HCT116 (cell line): ENCODE results near the gene SGIP1. TPM values are rescaled to one million over a fixed set of nuclear protein-coding genes. Genes with fewer than 3 reads are reported as not detected.

Experiments
- ATAC-seq: fragments of 200-7000 bp; cut with Tn5 transposase; 2 replicates; pipeline ENCODE4 v1.9.1; 2020; ENCODE audit warnings: mild to moderate bottlenecking, moderate library complexity
- BruUV-seq: library from RNA; stranded (reverse); fragments of 400-500 nt; replicated peaks from 2 replicates; lab custom pipeline; 2021; lab: Mats Ljungman, UMichigan
- CTCF ChIA-PET: fragments of 300-600 bp; sonication (Branson Sonifier 250); formaldehyde crosslinking; loops from one replicate; lab custom pipeline; 2021; ENCODE audit warnings: antibody characterized with exemption; lab: Charles Lee
- POLR2A ChIA-PET: fragments of 300-600, 350-600 bp; sonication (Branson Sonifier 250); formaldehyde crosslinking; loops from one replicate; lab custom pipeline; 2021; ENCODE audit warnings: antibody characterized with exemption; lab: Charles Lee
- RAD21 ChIA-PET, 2 experiments: fragments of 300-600 bp; sonication (Branson Sonifier 250); formaldehyde crosslinking; loops; one replicate each; lab custom pipeline; 2023; ENCODE audit warnings: low total read pairs in 2 of 2; ENCODE audit not compliant: uncharacterized antibody in 2 of 2, unreplicated experiment in 2 of 2, low non-redundant PET in 1 of 2; lab: Charles Lee
- DNase-seq: peaks from one replicate; pipeline ENCODE4 v3.0.0-alpha.2; 2010; ENCODE audit warnings: low read depth, low spot score
- H2AFZ ChIP-seq: fragments of 200-600 bp; shearing (Covaris generic), sonication (generic); 2 replicates; pipeline ENCODE4 v1.6.1; 2017; ENCODE audit warnings: low read depth, mixed run types, mixed read lengths, antibody characterized with exemption, low read length; ENCODE audit not compliant: poor library complexity, severe bottlenecking
- H3K27ac ChIP-seq: 2 replicates; pipeline ENCODE4 v1.5.1; 2012; ENCODE audit warnings: low read depth, low read length
- H3K27me3 ChIP-seq: fragments of 200-600 bp; sonication (generic); 2 replicates; pipeline ENCODE4 v1.6.1; 2016; ENCODE audit warnings: mixed run types, low read length, mixed read lengths; ENCODE audit not compliant: insufficient read depth
- H3K36me3 ChIP-seq, 2 experiments: fragments of 200-500 bp in 1 of 2; fragments of 200-600 bp in 1 of 2; sonication (Bioruptor generic) in 1 of 2; sonication (generic) in 1 of 2; 2 replicates each; pipeline versions ENCODE4 v1.5.1 to v1.6.1; 2014 to 2016; ENCODE audit warnings: low read length in 2 of 2, inconsistent platforms in 1 of 2, mixed read lengths in 1 of 2, mixed run types in 1 of 2; ENCODE audit not compliant: insufficient read depth in 2 of 2, control insufficient read depth in 1 of 2
- H3K4me1 ChIP-seq, 2 experiments: fragments of 200-600 bp in 1 of 2; sonication (generic) in 1 of 2; 2 replicates each; pipeline versions ENCODE4 v1.5.1 to v1.6.1; 2012 to 2017; ENCODE audit warnings: low read length in 2 of 2, inconsistent platforms in 1 of 2, mild to moderate bottlenecking in 1 of 2, mixed read lengths in 1 of 2, mixed run types in 1 of 2, moderate library complexity in 1 of 2; ENCODE audit not compliant: insufficient read depth in 2 of 2, control insufficient read depth in 1 of 2
- H3K4me2 ChIP-seq: fragments of 200-600 bp; sonication (generic); 2 replicates; pipeline ENCODE4 v1.6.1; 2017; ENCODE audit warnings: mixed run types, low read length, mixed read lengths
- H3K4me3 ChIP-seq, 2 experiments: fragments of 200-600 bp in 1 of 2; sonication (generic) in 1 of 2; replicated peaks in 1 of 2; 2 replicates each; pipeline ENCODE4 v1.5.1; 2011 to 2016; ENCODE audit warnings: low read length in 2 of 2, control low read depth in 1 of 2, low read depth in 1 of 2, mild to moderate bottlenecking in 1 of 2, mixed read lengths in 1 of 2, mixed run types in 1 of 2
- H3K79me2 ChIP-seq: fragments of 200-600 bp; sonication (generic); 2 replicates; pipeline ENCODE4 v1.6.1; 2017; ENCODE audit warnings: mild to moderate bottlenecking, mixed run types, low read length, moderate library complexity, mixed read lengths; ENCODE audit not compliant: insufficient read depth
- H3K9ac ChIP-seq: fragments of 200-600 bp; sonication (generic); 2 replicates; pipeline ENCODE4 v1.6.1; 2016; ENCODE audit warnings: low read length, mixed read lengths
- H3K9me2 ChIP-seq: fragments of 200-600 bp; sonication (generic), shearing (Covaris generic); 2 replicates; pipeline ENCODE4 v1.6.1; 2017; ENCODE audit warnings: mixed run types, mild to moderate bottlenecking, moderate library complexity; ENCODE audit not compliant: insufficient read depth
- H3K9me3 ChIP-seq, 2 experiments: fragments of 200-500 bp in 1 of 2; fragments of 200-600 bp in 1 of 2; sonication (Bioruptor generic) in 1 of 2; sonication (generic) in 1 of 2; 2 replicates each; pipeline ENCODE4 v1.6.1; 2014 to 2017; ENCODE audit warnings: low read length in 2 of 2, mixed read lengths in 2 of 2, inconsistent platforms in 1 of 2, low read depth in 1 of 2, mild to moderate bottlenecking in 1 of 2, mixed run types in 1 of 2, moderate library complexity in 1 of 2; ENCODE audit not compliant: control insufficient read depth in 1 of 2, insufficient read depth in 1 of 2
- H4K20me1 ChIP-seq: fragments of 200-600 bp; sonication (generic), shearing (Covaris generic); 2 replicates; pipeline ENCODE4 v1.6.1; 2017; ENCODE audit warnings: mixed run types, mild to moderate bottlenecking, moderate library complexity; ENCODE audit not compliant: insufficient read depth
- CBX3 ChIP-seq: IDR thresholded peaks from 2 replicates; pipeline ENCODE4 v1.6.1; 2012; ENCODE audit warnings: low read depth
- JUND ChIP-seq: IDR thresholded peaks from 2 replicates; pipeline ENCODE4 v1.6.1; 2012
- POLR2A ChIP-seq: IDR thresholded peaks from 2 replicates; pipeline ENCODE4 v1.7.0; 2011; ENCODE audit warnings: borderline replicate concordance; ENCODE audit not compliant: insufficient read depth, insufficient read length; ENCODE audit errors: extremely low read depth
- RAD21 ChIP-seq: IDR thresholded peaks from 2 replicates; pipeline ENCODE4 v1.6.1; 2012; ENCODE audit warnings: low read depth, mild to moderate bottlenecking
- ZFX ChIP-seq: fragments of 450-650 bp; IDR thresholded peaks from 2 replicates; pipeline ENCODE4 v1.6.1; 2017
- intact Hi-C: fragments of 100-400 bp; cut with micrococcal nuclease; formaldehyde crosslinking; loops from 2 replicates; pipeline ENCODE4 v1.10.0; 2022
- total RNA-seq: library from RNA; stranded (reverse); gene quantifications from one replicate; pipeline ENCODE4 v1.2.1, GENCODE V29; 2021; ENCODE audit not compliant: unreplicated experiment
- TF ChIP-seq, protein P1 (sequence below): IDR thresholded peaks from 2 replicates; pipeline ENCODE4 v1.6.1; 2012; ENCODE audit warnings: low read depth

The SGIP1 gene
- total RNA-seq, 1 experiment from 2014 or later: 0.15 TPM

DNA sequence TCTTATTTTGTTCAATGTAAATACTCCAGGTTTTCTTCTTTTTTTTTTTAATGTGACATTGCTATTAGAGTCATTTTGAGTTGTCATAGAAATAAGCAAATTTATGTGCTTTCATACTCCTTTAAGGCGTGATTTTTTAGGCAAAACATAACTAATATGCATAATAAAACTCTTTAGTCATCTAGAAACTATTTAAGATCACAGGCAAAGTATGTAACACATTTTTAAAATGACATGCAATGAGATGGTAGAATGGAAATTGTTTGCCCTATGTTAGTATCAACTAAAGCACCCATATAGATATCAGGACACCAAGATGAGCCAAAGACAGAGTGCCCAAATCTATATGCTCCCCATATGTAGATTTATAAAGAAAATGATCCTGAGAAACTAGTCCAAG is 41.5 kb upstream of the SGIP1 start (continued):
- no peak for TF ChIP-seq ZFX
- no peak for TF ChIP-seq JUND
- TF ChIP-seq RAD21: no peak
- no peak for TF ChIP-seq CBX3
- TF ChIP-seq, protein P1, sequence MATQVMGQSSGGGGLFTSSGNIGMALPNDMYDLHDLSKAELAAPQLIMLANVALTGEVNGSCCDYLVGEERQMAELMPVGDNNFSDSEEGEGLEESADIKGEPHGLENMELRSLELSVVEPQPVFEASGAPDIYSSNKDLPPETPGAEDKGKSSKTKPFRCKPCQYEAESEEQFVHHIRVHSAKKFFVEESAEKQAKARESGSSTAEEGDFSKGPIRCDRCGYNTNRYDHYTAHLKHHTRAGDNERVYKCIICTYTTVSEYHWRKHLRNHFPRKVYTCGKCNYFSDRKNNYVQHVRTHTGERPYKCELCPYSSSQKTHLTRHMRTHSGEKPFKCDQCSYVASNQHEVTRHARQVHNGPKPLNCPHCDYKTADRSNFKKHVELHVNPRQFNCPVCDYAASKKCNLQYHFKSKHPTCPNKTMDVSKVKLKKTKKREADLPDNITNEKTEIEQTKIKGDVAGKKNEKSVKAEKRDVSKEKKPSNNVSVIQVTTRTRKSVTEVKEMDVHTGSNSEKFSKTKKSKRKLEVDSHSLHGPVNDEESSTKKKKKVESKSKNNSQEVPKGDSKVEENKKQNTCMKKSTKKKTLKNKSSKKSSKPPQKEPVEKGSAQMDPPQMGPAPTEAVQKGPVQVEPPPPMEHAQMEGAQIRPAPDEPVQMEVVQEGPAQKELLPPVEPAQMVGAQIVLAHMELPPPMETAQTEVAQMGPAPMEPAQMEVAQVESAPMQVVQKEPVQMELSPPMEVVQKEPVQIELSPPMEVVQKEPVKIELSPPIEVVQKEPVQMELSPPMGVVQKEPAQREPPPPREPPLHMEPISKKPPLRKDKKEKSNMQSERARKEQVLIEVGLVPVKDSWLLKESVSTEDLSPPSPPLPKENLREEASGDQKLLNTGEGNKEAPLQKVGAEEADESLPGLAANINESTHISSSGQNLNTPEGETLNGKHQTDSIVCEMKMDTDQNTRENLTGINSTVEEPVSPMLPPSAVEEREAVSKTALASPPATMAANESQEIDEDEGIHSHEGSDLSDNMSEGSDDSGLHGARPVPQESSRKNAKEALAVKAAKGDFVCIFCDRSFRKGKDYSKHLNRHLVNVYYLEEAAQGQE: no peak

DNA sequence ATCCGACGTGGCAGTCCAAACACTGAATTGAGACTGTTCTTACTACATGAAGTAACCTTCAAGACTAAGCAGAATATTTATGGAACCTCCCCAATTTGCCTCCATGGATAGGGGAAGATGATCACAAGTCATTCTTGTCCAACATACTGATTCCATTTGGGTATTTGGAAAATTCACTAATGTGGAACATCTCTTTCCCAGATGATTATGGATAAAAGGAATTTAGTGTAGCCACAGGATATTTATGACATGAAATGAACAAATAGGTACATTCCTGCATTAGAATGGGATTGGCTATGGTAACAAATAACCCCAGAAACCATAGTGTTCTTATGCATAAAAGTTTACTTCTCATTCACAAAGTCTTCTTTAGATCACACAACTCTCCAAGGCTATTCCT is 40.2 kb upstream of the SGIP1 start:
- H3K27me3 ChIP-seq: no peaks in the 10 kb centered on the region
- ChIA-PET POLR2A (no interaction called here), CTCF (interaction anchor here (1.3 kb wide), 1 partner anchor 10 kb away, joined by 4 read pairs; no protein-coding TSS in a partner anchor), RAD21 (no interaction called here)
- no peaks in the 10 kb centered on the region for H4K20me1 ChIP-seq
- ATAC-seq: no peak
- no peak overlapping the region for H2AFZ ChIP-seq
- no peak overlapping the region for H3K4me3 ChIP-seq
- intact Hi-C loops: no loop called here
- no peak for TF ChIP-seq POLR2A
- H3K9me2 ChIP-seq: no peaks in the 10 kb centered on the region
- no peak overlapping the region for H3K4me2 ChIP-seq
- H3K79me2 ChIP-seq: no peaks in the 10 kb centered on the region
- DNase-seq: no peak
- H3K9ac ChIP-seq: no peak overlapping the region
- no TSS peak for BruUV-seq
- no peaks in the 10 kb centered on the region for H3K4me1 ChIP-seq
- H3K27ac ChIP-seq: no peak overlapping the region
- H3K36me3 ChIP-seq: no peaks in the 10 kb centered on the region
- no peaks in the 10 kb centered on the region for H3K9me3 ChIP-seq
